ENCODE measurements around the gene CCL14.
"Not testable (repeated sequence)": the region's sequence is repeated elsewhere in the genome, so short reads cannot be mapped to it uniquely, and the experiment has no call there.

The CCL14 gene

DNA sequence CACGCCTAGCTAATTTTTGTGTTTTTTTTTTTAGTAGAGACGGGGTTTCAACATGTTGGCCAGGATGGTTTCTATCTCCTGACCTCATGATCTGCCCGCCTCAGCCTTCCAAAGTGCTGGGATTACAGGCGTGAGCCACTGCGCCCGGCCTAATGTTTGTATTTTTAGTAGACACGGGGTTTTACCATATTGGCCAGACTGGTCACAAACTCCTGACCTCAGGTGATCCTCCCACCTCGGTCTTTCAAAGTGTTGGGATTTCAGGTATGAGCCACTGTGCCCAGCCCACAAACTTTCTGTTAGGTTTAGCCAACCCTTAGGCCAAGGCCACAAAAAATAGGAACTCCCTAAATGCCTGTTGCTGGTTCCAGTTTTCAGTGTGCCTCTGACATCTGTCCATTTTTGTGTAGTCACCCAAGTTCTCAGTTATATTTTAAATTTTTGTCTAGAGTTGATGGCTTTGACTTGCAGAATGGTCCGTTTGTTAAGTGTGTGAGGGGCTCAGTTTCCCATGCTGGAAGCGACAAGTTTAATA is 17.9 kb downstream of the CCL14 start:
- no peaks in the 10 kb centered on the region for H3K27me3 ChIP-seq (ENCODE audit: control insufficient read depth, insufficient read depth, low read length)
- H3K9me3 ChIP-seq (ENCODE audit: control insufficient read depth, insufficient read depth, low read length), result no peaks in the 10 kb centered on the region
- no peaks in the 10 kb centered on the region for H3K36me3 ChIP-seq (ENCODE audit: control insufficient read depth, insufficient read depth, low read length)
- no peak overlapping the region for H3K9ac ChIP-seq (ENCODE audit: low read depth, low read length)
- H3K4me1 ChIP-seq (ENCODE audit: control insufficient read depth, insufficient read depth, low read length), result no peaks in the 10 kb centered on the region
- no peak overlapping the region for H3K4me3 ChIP-seq (ENCODE audit: low read depth, low read length)

GRCh38 chr17:35965272-35965671 is 21.3 kb downstream of the CCL14 start:
- Histone ChIP-seq H3K36me3 (ENCODE audit: control insufficient read depth, insufficient read depth, low read length) (no peaks in the 10 kb centered on the region), H3K9me3 (ENCODE audit: control insufficient read depth, insufficient read depth, low read length) (no peaks in the 10 kb centered on the region), H3K4me3 (ENCODE audit: low read depth, low read length) (no peak overlapping the region), H3K4me1 (ENCODE audit: control insufficient read depth, insufficient read depth, low read length) (no peaks in the 10 kb centered on the region), H3K27me3 (ENCODE audit: control insufficient read depth, insufficient read depth, low read length) (no peaks in the 10 kb centered on the region), H3K9ac (ENCODE audit: low read depth, low read length) (no peak overlapping the region)

DNA sequence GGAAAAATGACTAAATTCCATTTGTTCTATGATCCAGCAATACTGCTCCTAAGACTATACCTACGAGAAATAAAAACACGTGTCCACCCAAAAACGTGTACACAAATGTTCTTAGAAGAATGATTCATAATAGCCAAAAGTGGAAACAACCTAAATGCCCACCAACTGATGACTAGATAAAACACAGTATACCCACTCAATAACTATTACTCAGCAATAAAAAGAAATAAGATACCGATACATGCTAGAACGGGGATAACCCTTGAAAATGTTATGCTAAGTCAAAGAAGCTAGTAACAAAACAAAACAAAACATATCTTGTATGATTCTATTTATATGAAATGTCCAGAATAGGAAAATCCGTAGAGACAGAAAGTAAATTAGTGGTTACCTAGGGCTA is 22.9 kb downstream of the CCL14 start:
- Histone ChIP-seq H3K36me3 (ENCODE audit: control insufficient read depth, insufficient read depth, low read length) (no peaks in the 10 kb centered on the region), H3K4me3 (ENCODE audit: low read depth, low read length) (no peak overlapping the region), H3K27me3 (ENCODE audit: control insufficient read depth, insufficient read depth, low read length) (no peaks in the 10 kb centered on the region), H3K4me1 (ENCODE audit: control insufficient read depth, insufficient read depth, low read length) (no peaks in the 10 kb centered on the region), H3K9me3 (ENCODE audit: control insufficient read depth, insufficient read depth, low read length) (no peaks in the 10 kb centered on the region), H3K9ac (ENCODE audit: low read depth, low read length) (no peak overlapping the region)

DNA sequence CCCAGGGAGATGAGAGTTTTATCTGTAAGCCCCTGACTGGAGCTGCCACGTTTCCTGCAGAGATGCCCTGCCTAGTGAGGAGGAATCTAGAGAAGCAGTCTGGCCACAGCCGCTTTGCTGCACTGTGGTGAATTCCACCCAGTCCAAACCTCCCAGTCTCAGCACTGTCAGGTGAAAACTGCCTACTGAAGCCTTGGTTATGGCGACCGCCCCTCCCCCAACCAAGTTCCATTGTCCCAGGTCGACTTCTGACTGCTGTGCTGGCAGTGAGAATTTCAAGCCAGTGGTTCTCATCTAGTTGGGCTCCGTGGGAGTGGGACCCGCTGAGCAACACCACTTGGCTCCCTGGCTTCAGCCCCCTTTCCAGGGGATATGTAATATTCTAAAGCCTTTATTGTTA is 32.8 kb downstream of the CCL14 start:
- no peak overlapping the region for H3K4me3 ChIP-seq (ENCODE audit: low read depth, low read length)
- H3K9ac ChIP-seq (ENCODE audit: low read depth, low read length), result no peak overlapping the region
- H3K9me3 ChIP-seq (ENCODE audit: control insufficient read depth, insufficient read depth, low read length), result no peaks in the 10 kb centered on the region
- no peaks in the 10 kb centered on the region for H3K36me3 ChIP-seq (ENCODE audit: control insufficient read depth, insufficient read depth, low read length)
- H3K27me3 ChIP-seq (ENCODE audit: control insufficient read depth, insufficient read depth, low read length), result no peaks in the 10 kb centered on the region
- peaks cover 5% of the 10 kb centered on the region for H3K4me1 ChIP-seq (ENCODE audit: control insufficient read depth, insufficient read depth, low read length)

DNA sequence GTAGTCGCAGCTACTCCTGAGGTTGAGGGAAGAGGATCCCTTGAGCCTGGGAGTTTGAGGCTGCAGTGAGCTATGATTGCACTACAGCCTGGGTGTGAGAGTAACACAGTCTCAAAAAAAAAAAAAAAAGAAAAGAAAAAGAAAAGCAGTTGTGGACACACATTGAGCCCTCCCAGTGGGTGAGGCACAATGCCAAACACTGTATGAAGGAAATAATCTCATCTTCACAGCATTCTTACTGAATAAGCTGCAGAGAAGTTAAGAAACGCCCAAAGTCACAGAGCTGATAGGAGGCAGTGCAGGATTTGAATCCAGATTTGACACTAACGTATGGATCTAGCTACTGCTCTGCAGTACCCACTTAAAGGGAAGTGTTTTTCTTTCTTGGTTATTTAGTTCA is 37.1 kb downstream of the CCL14 start:
- peaks cover 5% of the 10 kb centered on the region for H3K4me1 ChIP-seq (ENCODE audit: control insufficient read depth, insufficient read depth, low read length)
- no peak overlapping the region for H3K9ac ChIP-seq (ENCODE audit: low read depth, low read length)
- no peak overlapping the region for H3K4me3 ChIP-seq (ENCODE audit: low read depth, low read length)
- no peaks in the 10 kb centered on the region for H3K36me3 ChIP-seq (ENCODE audit: control insufficient read depth, insufficient read depth, low read length)
- H3K9me3 ChIP-seq (ENCODE audit: control insufficient read depth, insufficient read depth, low read length), result no peaks in the 10 kb centered on the region
- H3K27me3 ChIP-seq (ENCODE audit: control insufficient read depth, insufficient read depth, low read length), result no peaks in the 10 kb centered on the region

DNA sequence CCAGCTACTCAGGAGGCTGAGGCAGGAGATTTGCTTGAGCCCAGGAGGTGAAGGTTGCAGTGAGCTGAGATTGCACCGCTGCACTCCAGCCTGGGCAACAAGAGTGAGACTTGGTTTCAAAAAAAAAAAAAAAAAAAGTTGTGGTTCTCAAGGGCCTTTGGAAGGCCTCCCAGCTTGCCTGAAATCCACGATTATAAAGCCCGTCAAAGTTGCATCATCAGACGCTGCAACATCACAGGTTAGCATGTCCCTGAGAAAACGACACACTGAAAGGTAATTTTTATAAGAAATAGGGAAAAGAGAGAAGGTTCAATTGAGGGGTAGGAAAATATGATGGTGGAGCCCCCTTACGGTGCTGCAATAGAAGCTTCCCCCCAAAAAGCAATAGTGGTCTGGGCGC is 38.4 kb downstream of the CCL14 start:
- Histone ChIP-seq H3K4me1 (ENCODE audit: control insufficient read depth, insufficient read depth, low read length) (no peaks in the 10 kb centered on the region), H3K4me3 (ENCODE audit: low read depth, low read length) (no peak overlapping the region), H3K9ac (ENCODE audit: low read depth, low read length) (no peak overlapping the region), H3K27me3 (ENCODE audit: control insufficient read depth, insufficient read depth, low read length) (no peaks in the 10 kb centered on the region), H3K36me3 (ENCODE audit: control insufficient read depth, insufficient read depth, low read length) (no peaks in the 10 kb centered on the region), H3K9me3 (ENCODE audit: control insufficient read depth, insufficient read depth, low read length) (no peaks in the 10 kb centered on the region)

DNA sequence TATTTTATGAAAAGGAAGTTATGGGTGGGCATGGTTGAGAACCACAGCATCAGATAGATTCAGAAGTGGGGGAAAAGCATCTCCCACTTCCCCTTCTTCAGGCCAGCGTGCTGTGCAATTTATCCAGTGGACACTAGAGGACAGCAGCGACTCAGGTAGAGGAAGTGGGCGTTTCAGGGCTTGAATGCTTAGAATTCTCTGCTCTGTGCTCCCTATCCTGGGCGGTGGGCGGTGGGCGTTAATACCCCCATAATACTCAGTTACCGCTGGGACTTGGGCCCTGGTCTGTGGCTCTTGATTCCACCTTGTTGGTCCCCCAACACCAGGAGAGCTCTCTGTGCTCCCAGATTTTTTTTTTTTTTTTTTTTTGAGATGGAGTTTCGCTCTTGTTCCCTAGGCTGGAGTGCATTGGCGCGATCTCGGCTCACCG is 39.4 kb downstream of the CCL14 start:
- no peak overlapping the region for H3K4me3 ChIP-seq (ENCODE audit: low read depth, low read length)
- H3K4me1 ChIP-seq (ENCODE audit: control insufficient read depth, insufficient read depth, low read length), result no peaks in the 10 kb centered on the region
- no peak overlapping the region for H3K9ac ChIP-seq (ENCODE audit: low read depth, low read length)

DNA sequence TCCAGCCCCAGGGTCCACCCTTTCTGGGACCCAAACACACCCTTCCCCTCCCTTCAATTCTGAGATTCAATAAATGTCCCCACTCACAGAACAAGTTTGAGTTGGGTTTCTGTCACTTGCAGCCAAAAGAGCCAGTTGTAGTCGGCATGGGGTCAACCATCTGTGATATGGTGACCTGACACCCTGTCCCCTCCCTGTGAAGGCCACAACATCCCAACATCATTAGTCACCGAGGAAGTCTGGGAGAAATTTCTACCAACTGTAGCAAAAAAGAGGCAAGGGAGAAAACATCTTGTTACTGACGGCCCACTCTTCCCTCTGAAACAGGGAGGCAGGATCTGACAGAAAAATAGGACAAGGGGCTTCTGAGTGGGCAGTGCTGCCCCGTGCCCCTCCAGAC is 42.4 kb downstream of the CCL14 start:
- Histone ChIP-seq H3K4me3 (ENCODE audit: low read depth, low read length) (no peak overlapping the region), H3K4me1 (ENCODE audit: control insufficient read depth, insufficient read depth, low read length) (no peaks in the 10 kb centered on the region), H3K9ac (ENCODE audit: low read depth, low read length) (no peak overlapping the region), H3K9me3 (ENCODE audit: control insufficient read depth, insufficient read depth, low read length) (no peaks in the 10 kb centered on the region), H3K27me3 (ENCODE audit: control insufficient read depth, insufficient read depth, low read length) (no peaks in the 10 kb centered on the region), H3K36me3 (ENCODE audit: control insufficient read depth, insufficient read depth, low read length) (no peaks in the 10 kb centered on the region)

More for the DNA sequence above, 39.4 kb downstream of the CCL14 start:
- no peaks in the 10 kb centered on the region for H3K9me3 ChIP-seq (ENCODE audit: control insufficient read depth, insufficient read depth, low read length)
- H3K27me3 ChIP-seq (ENCODE audit: control insufficient read depth, insufficient read depth, low read length), result no peaks in the 10 kb centered on the region
- no peaks in the 10 kb centered on the region for H3K36me3 ChIP-seq (ENCODE audit: control insufficient read depth, insufficient read depth, low read length)

DNA sequence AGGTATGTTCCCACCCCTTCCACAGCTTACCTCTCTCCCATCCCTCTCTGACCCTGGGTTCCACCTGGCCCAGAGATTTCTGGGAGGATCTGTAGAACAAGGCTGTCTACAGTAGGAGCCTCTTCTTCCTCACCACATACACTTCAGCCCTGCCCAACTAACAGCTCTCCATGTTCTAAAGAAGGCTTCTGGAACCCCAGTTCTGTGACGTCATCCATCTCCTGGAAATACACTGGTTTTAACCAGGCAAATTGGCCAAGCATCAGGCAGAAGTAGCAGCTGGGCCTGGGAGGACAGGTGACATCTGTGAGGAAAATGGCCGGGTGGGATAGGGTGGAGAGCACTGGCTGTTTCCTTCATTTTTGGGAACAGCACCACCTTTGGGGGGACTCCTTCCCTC is 43.0 kb downstream of the CCL14 start, which contains the start of gene LYZL6:
Gene LYZL6 (minus strand): TSS at position 177 of the 400 bp plus-strand sequence. CDS start 4,357 bp downstream, outside the sequence.
- Histone ChIP-seq H3K4me3 (ENCODE audit: low read depth, low read length) (no peak within 1 kb of the TSS), H3K9ac (ENCODE audit: low read depth, low read length) (no peak within 1 kb of the TSS), H3K9me3 (ENCODE audit: control insufficient read depth, insufficient read depth, low read length) (no peaks in the 10 kb centered on the region), H3K27me3 (ENCODE audit: control insufficient read depth, insufficient read depth, low read length) (no peaks in the 10 kb centered on the region), H3K36me3 (ENCODE audit: control insufficient read depth, insufficient read depth, low read length) (no peaks in the 10 kb centered on the region), H3K4me1 (ENCODE audit: control insufficient read depth, insufficient read depth, low read length) (no peaks in the 10 kb centered on the region)

DNA sequence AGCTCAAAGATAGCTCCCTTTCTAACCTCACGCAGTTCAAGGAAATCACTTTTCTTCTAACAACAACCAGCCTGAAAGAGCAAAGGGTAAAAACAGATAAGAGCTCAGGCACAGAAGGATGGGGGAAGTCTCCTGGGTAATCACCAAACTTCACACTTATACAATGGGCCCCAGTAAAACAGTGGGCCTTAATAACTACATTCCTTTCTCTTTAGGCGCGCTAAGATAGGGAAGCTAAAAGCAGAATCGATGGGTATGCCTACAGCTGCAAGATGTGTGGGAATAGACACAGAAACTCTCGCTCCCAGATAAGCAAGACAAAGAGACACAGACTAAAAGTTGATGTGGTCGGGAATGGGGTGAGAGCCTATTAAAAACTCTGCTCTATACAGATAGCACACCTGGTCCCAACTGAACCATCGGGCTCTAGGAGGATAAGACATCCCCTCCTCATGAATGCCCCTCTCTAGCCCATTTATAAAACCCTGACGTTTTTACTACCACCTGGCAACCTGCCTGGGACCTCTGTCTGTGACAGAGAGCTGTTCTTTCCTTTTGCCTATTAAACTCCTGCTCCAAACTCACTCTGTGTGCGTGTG is 43.8 kb downstream of the CCL14 start:
- Histone ChIP-seq H3K27me3 (ENCODE audit: control insufficient read depth, insufficient read depth, low read length) (no peaks in the 10 kb centered on the region), H3K36me3 (ENCODE audit: control insufficient read depth, insufficient read depth, low read length) (no peaks in the 10 kb centered on the region), H3K4me3 (ENCODE audit: low read depth, low read length) (no peak overlapping the region), H3K4me1 (ENCODE audit: control insufficient read depth, insufficient read depth, low read length) (no peaks in the 10 kb centered on the region), H3K9me3 (ENCODE audit: control insufficient read depth, insufficient read depth, low read length) (no peaks in the 10 kb centered on the region), H3K9ac (ENCODE audit: low read depth, low read length) (no peak overlapping the region)

DNA sequence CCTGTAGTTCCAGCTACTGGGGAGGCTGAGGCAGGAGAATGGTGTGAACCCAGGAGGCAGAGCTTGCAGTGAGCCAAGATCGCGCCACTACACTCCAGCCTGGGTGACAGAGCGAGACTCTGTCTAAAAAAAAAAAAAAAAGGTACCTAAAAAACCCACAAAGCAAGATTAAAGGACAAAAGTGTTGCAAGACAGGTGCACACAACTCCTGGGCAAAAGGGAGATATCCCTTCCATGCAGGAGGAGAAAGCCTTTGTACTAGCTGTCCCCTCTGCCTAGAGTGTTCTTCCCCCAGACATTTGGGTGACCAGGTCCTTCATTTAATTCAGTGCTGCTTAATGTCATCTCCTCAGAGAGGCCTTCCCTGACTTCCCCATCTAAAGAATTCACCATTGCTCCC is 48.0 kb downstream of the CCL14 start:
- H3K4me1 ChIP-seq (ENCODE audit: control insufficient read depth, insufficient read depth, low read length); H3K4me3 ChIP-seq (ENCODE audit: low read depth, low read length); H3K36me3 ChIP-seq (ENCODE audit: control insufficient read depth, insufficient read depth, low read length); H3K27me3 ChIP-seq (ENCODE audit: control insufficient read depth, insufficient read depth, low read length); H3K9ac ChIP-seq (ENCODE audit: low read depth, low read length); H3K9me3 ChIP-seq (ENCODE audit: control insufficient read depth, insufficient read depth, low read length): not testable (repeated sequence)

DNA sequence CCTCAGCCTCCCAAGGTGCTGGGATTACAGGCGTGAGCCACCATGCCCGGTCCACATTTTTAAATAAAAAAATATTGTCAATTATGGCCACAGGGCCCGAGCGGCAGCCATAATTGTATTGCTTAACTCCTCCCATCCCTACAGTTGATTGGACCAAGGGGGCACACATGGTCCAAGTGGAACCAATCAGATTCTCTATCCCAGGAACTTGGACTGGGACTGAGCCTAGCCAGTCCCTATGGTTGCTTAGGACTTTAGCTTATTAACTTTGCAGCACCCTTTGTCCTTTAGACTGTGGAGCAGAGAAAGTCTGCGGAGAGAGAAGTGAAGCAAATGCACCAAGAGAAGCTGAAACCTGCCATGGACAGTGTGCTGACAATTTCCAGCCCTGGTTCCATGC is 50.5 kb downstream of the CCL14 start:
- no peak overlapping the region for H3K9ac ChIP-seq (ENCODE audit: low read depth, low read length)
- H3K9me3 ChIP-seq (ENCODE audit: control insufficient read depth, insufficient read depth, low read length), result no peaks in the 10 kb centered on the region
- H3K4me3 ChIP-seq (ENCODE audit: low read depth, low read length), result no peak overlapping the region
- peaks cover 3% of the 10 kb centered on the region for H3K4me1 ChIP-seq (ENCODE audit: control insufficient read depth, insufficient read depth, low read length)
- H3K36me3 ChIP-seq (ENCODE audit: control insufficient read depth, insufficient read depth, low read length), result no peaks in the 10 kb centered on the region
- no peaks in the 10 kb centered on the region for H3K27me3 ChIP-seq (ENCODE audit: control insufficient read depth, insufficient read depth, low read length)

All from iPS-15b (cell line).